DOHH2 (cell line): ENCODE results near the gene CAMKK1.
A peak's percentile ranks its signal among the peaks of the same experiment; 100 is the strongest.

Experiments
- H3F3A ChIP-seq: fragments of 200-600 bp; sonication (generic), shearing (Covaris generic); 2 replicates; pipeline ENCODE4 v1.6.0; 2016; ENCODE audit warnings: antibody characterized with exemption, mild to moderate bottlenecking; ENCODE audit not compliant: control insufficient read depth, insufficient read depth
- H3K27ac ChIP-seq: fragments of 200-600 bp; sonication (generic); 2 replicates; pipeline ENCODE4 v1.5.1; 2014; ENCODE audit warnings: low read depth, mild to moderate bottlenecking, low read length, moderate library complexity
- H3K27me3 ChIP-seq: fragments of 200-600 bp; sonication (generic); 2 replicates; pipeline ENCODE4 v1.6.1; 2014; ENCODE audit warnings: mild to moderate bottlenecking, low read length, mixed read lengths; ENCODE audit not compliant: control insufficient read depth
- H3K36me3 ChIP-seq: fragments of 200-600 bp; sonication (generic); 2 replicates; pipeline ENCODE4 v1.6.1; 2014; ENCODE audit warnings: mild to moderate bottlenecking, low read length, moderate library complexity, mixed read lengths; ENCODE audit not compliant: control insufficient read depth
- H3K4me1 ChIP-seq: fragments of 200-600 bp; sonication (generic); 2 replicates; pipeline ENCODE4 v1.6.1; 2014; ENCODE audit warnings: mild to moderate bottlenecking, low read length, mixed read lengths; ENCODE audit not compliant: control insufficient read depth
- H3K4me2 ChIP-seq: fragments of 200-600 bp; sonication (generic); 2 replicates; pipeline ENCODE4 v1.6.0; 2014; ENCODE audit warnings: mild to moderate bottlenecking, low read length, moderate library complexity
- H3K4me3 ChIP-seq: fragments of 200-600 bp; sonication (generic); 2 replicates; pipeline ENCODE4 v1.5.1; 2014; ENCODE audit warnings: mild to moderate bottlenecking, low read length, mixed read lengths
- H3K79me2 ChIP-seq: fragments of 200-600 bp; sonication (generic); 2 replicates; pipeline ENCODE4 v1.6.1; 2014; ENCODE audit warnings: mild to moderate bottlenecking, low read length, mixed read lengths; ENCODE audit not compliant: control insufficient read depth
- H3K9me2 ChIP-seq: fragments of 200-600 bp; sonication (generic); replicated peaks from 2 replicates; pipeline ENCODE4 v1.6.1; 2014; ENCODE audit warnings: mild to moderate bottlenecking, low read length, mixed read lengths; ENCODE audit not compliant: control insufficient read depth
- H3K9me3 ChIP-seq: fragments of 200-600 bp; sonication (generic); 2 replicates; pipeline ENCODE4 v1.6.1; 2014; ENCODE audit warnings: antibody characterized with exemption, low read length, mixed read lengths; ENCODE audit not compliant: control insufficient read depth, insufficient read depth
- H4K20me1 ChIP-seq: fragments of 200-600 bp; sonication (generic); 2 replicates; pipeline ENCODE4 v1.6.0; 2014; ENCODE audit warnings: low read depth, mild to moderate bottlenecking, antibody characterized with exemption, low read length, moderate library complexity; ENCODE audit not compliant: control insufficient read depth, insufficient read depth
- CTCF ChIP-seq: fragments of 200-600 bp; sonication (generic); IDR thresholded peaks from one replicate; pipeline ENCODE4 v1.5.1; 2014; ENCODE audit warnings: antibody characterized with exemption, mild to moderate bottlenecking, low read depth, low read length; ENCODE audit not compliant: poor library complexity, severe bottlenecking
- EZH2phosphoT487 ChIP-seq: fragments of 200-600 bp; sonication (generic); IDR thresholded peaks from 2 replicates; pipeline ENCODE4 v1.6.1; 2017; ENCODE audit warnings: borderline replicate concordance, mild to moderate bottlenecking, antibody characterized with exemption, low read length, moderate library complexity, mixed read lengths

CAMKK1 gene

GRCh38 chr17:3887804-3888203, 5.0 kb downstream of the CAMKK1 start:
- TF ChIP-seq EZH2phosphoT487 = no peak
- TF ChIP-seq CTCF = no peak
- no peak overlapping the region for H3K27ac ChIP-seq
- H3K27me3 ChIP-seq = peaks cover 12% of the 10 kb centered on the region
- H3F3A ChIP-seq = peaks cover 10% of the 10 kb centered on the region
- no peak overlapping the region for H3K4me2 ChIP-seq
- no peaks in the 10 kb centered on the region for H3K9me3 ChIP-seq
- H3K79me2 ChIP-seq = no peaks in the 10 kb centered on the region
- H3K9me2 ChIP-seq = no peaks in the 10 kb centered on the region
- no peaks in the 10 kb centered on the region for H3K36me3 ChIP-seq
- H4K20me1 ChIP-seq = 0 out of 2 replicates have a peak, but pooled peaks cover 3% of the 10 kb centered on the region
- H3K4me1 ChIP-seq = peaks cover 38% of the 10 kb centered on the region
- H3K4me3 ChIP-seq = no peak overlapping the region

- Histone ChIP-seq H3K36me3 (no peaks in the 10 kb centered on the region), H3F3A (peaks cover 10% of the 10 kb centered on the region), H4K20me1 (0 out of 2 replicates have a peak, but pooled peaks cover 3% of the 10 kb centered on the region), H3K27me3 (peaks cover 10% of the 10 kb centered on the region), H3K27ac (no peak overlapping the region), H3K79me2 (no peaks in the 10 kb centered on the region), H3K9me2 (no peaks in the 10 kb centered on the region), H3K4me2 (peak overlapping the region; percentile 39), H3K4me3 (no peak overlapping the region), H3K9me3 (no peaks in the 10 kb centered on the region), H3K4me1 (peaks cover 36% of the 10 kb centered on the region)
- no peak for TF ChIP-seq CTCF
- no peak for TF ChIP-seq EZH2phosphoT487
Observed at GRCh38 chr17:3887394-3887793, 5.5 kb downstream of the CAMKK1 start.

GRCh38 chr17:3886776-3887175, 6.1 kb downstream of the CAMKK1 start:
- Histone ChIP-seq H3K4me1 (peaks cover 30% of the 10 kb centered on the region), H3F3A (peaks cover 10% of the 10 kb centered on the region), H3K4me2 (peak overlapping the region; percentile 39), H4K20me1 (0 out of 2 replicates have a peak, but pooled peaks cover 2% of the 10 kb centered on the region), H3K27ac (no peak overlapping the region), H3K4me3 (no peak overlapping the region), H3K27me3 (peaks cover 3% of the 10 kb centered on the region), H3K9me2 (no peaks in the 10 kb centered on the region), H3K9me3 (no peaks in the 10 kb centered on the region), H3K36me3 (no peaks in the 10 kb centered on the region), H3K79me2 (no peaks in the 10 kb centered on the region)
- TF ChIP-seq CTCF (no peak), EZH2phosphoT487 (no peak)
